Ascending aorta (tissue), 2 donors: ENCODE data around the gene POLR1E. TPM values are rescaled to one million over a fixed set of nuclear protein-coding genes. Genes with fewer than 3 reads are reported as not detected.
"Not testable (repeated sequence)": the region's sequence is repeated elsewhere in the genome, so short reads cannot be mapped to it uniquely, and the experiment has no call there.

Experiments used
- DNase-seq, 2 donors: peaks; one replicate each; pipeline ENCODE4 v3.0.0-alpha.2; 2019; ENCODE audit warnings: low spot score in 2 of 2
- H3K27ac ChIP-seq, 2 donors: fragments of 200-600 bp; sonication (generic); one replicate each; pipeline ENCODE4 v1.5.1; 2016 to 2017; ENCODE audit warnings: mild to moderate bottlenecking in 1 of 2
- H3K27me3 ChIP-seq: fragments of 200-600 bp; sonication (generic); one replicate; pipeline ENCODE4 v1.5.1; 2017
- H3K36me3 ChIP-seq, 2 donors: fragments of 200-600 bp; sonication (generic); one replicate each; pipeline ENCODE4 v1.5.1; 2016
- H3K4me1 ChIP-seq, 2 donors: fragments of 200-600 bp; sonication (generic); one replicate each; pipeline ENCODE4 v1.5.1; 2016 to 2017; ENCODE audit warnings: mild to moderate bottlenecking in 1 of 2
- H3K4me3 ChIP-seq, 2 donors: fragments of 200-600 bp; sonication (generic); one replicate each; pipeline ENCODE4 v1.5.1; 2016 to 2017; ENCODE audit warnings: mild to moderate bottlenecking in 1 of 2
- H3K9me3 ChIP-seq, 2 donors: fragments of 200-600 bp; sonication (generic); one replicate each; pipeline ENCODE4 v1.5.1; 2016
- CTCF ChIP-seq, 3 experiments: fragments of 200-600 bp in 2 of 3; fragments of 450-650 bp in 1 of 3; sonication (generic) in 2 of 3; IDR thresholded peaks; one replicate each; pipeline ENCODE4 v1.5.1; 2016 to 2019; ENCODE audit warnings: antibody characterized with exemption in 3 of 3, mild to moderate bottlenecking in 1 of 3, moderate library complexity in 1 of 3
- intact Hi-C: fragments of 100-400 bp; cut with DNase I; formaldehyde crosslinking; loops from one replicate; pipeline ENCODE4 v1.15.1; 2023
- total RNA-seq: library from RNA; depleted of rRNA; stranded (reverse); fragments of >200 nt; gene quantifications from one replicate; pipeline ENCODE4 v1.1.0, GENCODE V29; 2016

Gene POLR1E
- total RNA-seq, 1 donor from 2014 or later = 18.0 TPM

GRCh38 chr9:37507566-37508134 is 21.9 kb downstream of the POLR1E start:
- intact Hi-C loops = no loop called here
- Histone ChIP-seq H3K27ac (no peak overlapping the region), H3K27me3 (no peaks in the 10 kb centered on the region), H3K36me3 (peaks cover 15 to 36% of the 10 kb centered on the region in 2 donors), H3K9me3 (no peaks in the 10 kb centered on the region), H3K4me1 (no peaks in the 10 kb centered on the region), H3K4me3 (no peak overlapping the region)
- DNase-seq = no peak
- TF ChIP-seq CTCF (IDR thresholded peaks at IDR 0.05) = no peak

GRCh38 chr9:37508135-37508833 is 22.5 kb downstream of the POLR1E start:
- H3K9me3 ChIP-seq = no peaks in the 10 kb centered on the region
- peaks cover 8 to 30% of the 10 kb centered on the region in 2 donors for H3K36me3 ChIP-seq
- DNase-seq = no peak
- intact Hi-C loops = no loop called here
- H3K27me3 ChIP-seq = no peaks in the 10 kb centered on the region
- no peak overlapping the region for H3K27ac ChIP-seq
- TF ChIP-seq CTCF (IDR thresholded peaks at IDR 0.05) = no peak
- H3K4me3 ChIP-seq = no peak overlapping the region
- H3K4me1 ChIP-seq = no peaks in the 10 kb centered on the region

GRCh38 chr9:37508834-37509206 is 23.1 kb downstream of the POLR1E start:
- intact Hi-C loops = no loop called here

GRCh38 chr9:37509536-37509935 is 23.8 kb downstream of the POLR1E start:
- Histone ChIP-seq H3K36me3 (peaks cover 3 to 21% of the 10 kb centered on the region in 2 donors), H3K27ac (no peak overlapping the region), H3K9me3 (no peaks in the 10 kb centered on the region), H3K4me1 (no peaks in the 10 kb centered on the region), H3K4me3 (no peak overlapping the region), H3K27me3 (no peaks in the 10 kb centered on the region)
- no peak for DNase-seq
- no peak for TF ChIP-seq CTCF (IDR thresholded peaks at IDR 0.05)
- intact Hi-C loops = no loop called here

More at GRCh38 chr9:37508834-37509206, 23.1 kb downstream of the POLR1E start:
- TF ChIP-seq CTCF (IDR thresholded peaks at IDR 0.05) = no peak
- Histone ChIP-seq H3K27ac (no peak overlapping the region), H3K9me3 (no peaks in the 10 kb centered on the region), H3K4me3 (no peak overlapping the region), H3K27me3 (no peaks in the 10 kb centered on the region), H3K4me1 (no peaks in the 10 kb centered on the region), H3K36me3 (peaks cover 4 to 24% of the 10 kb centered on the region in 2 donors)
- DNase-seq = no peak

GRCh38 chr9:37510053-37510452 is 24.3 kb downstream of the POLR1E start:
- H3K27ac ChIP-seq, H3K9me3 ChIP-seq, H3K27me3 ChIP-seq, DNase-seq, H3K4me1 ChIP-seq, intact Hi-C loops, H3K4me3 ChIP-seq: not testable (repeated sequence)
- peaks cover 3 to 17% of the 10 kb centered on the region in 2 donors for H3K36me3 ChIP-seq
